Right lobe of liver (tissue), 6 donors: ENCODE data around the gene DENND4C. TPM values are rescaled to one million over a fixed set of nuclear protein-coding genes. Genes with fewer than 3 reads are reported as not detected.
A peak's percentile ranks its signal among the peaks of the same experiment; 100 is the strongest.

ENCODE experiments used
- ATAC-seq, 4 donors: fragments of 200-7000 bp; cut with Tn5 transposase; one replicate each; pipeline ENCODE4 v1.9.1; 2020; ENCODE audit warnings: mild to moderate bottlenecking in 4 of 4, moderate library complexity in 4 of 4
- DNase-seq, 3 donors: peaks; one replicate each; pipeline ENCODE4 v3.0.0-alpha.2; 2020
- H3K27ac ChIP-seq, 3 donors: fragments of 200-600 bp; one replicate each; pipeline ENCODE4 v1.8.0; 2022
- H3K27me3 ChIP-seq, 2 donors: fragments of 200-600 bp; one replicate each; pipeline ENCODE4 v1.8.0; 2022
- H3K36me3 ChIP-seq, 4 donors: fragments of 200-600 bp; sonication (generic) in 1 of 4; one replicate each; pipeline versions ENCODE4 v1.5.1 to v1.8.0; 2017 to 2022; ENCODE audit warnings: control low read depth in 1 of 4
- H3K4me1 ChIP-seq, 4 donors: fragments of 200-600 bp; sonication (generic) in 1 of 4; one replicate each; pipeline versions ENCODE4 v1.5.1 to v1.8.0; 2017 to 2022; ENCODE audit warnings: control low read depth in 1 of 4
- H3K4me3 ChIP-seq, 3 donors: fragments of 200-600 bp; one replicate each; pipeline ENCODE4 v1.8.0; 2022
- H3K9me3 ChIP-seq, 4 donors: fragments of 200-600 bp; sonication (generic) in 1 of 4; one replicate each; pipeline versions ENCODE4 v1.5.1 to v1.8.0; 2017 to 2022; ENCODE audit warnings: control low read depth in 1 of 4
- CTCF ChIP-seq, 4 donors: fragments of 200-600 bp in 3 of 4; fragments of 450-650 bp in 1 of 4; IDR thresholded peaks; one replicate each; pipeline versions ENCODE4 v1.5.1 to v1.8.0; 2016 to 2022; ENCODE audit warnings: antibody characterized with exemption in 4 of 4, mild to moderate bottlenecking in 2 of 4
- POLR2A ChIP-seq: fragments of 450-650 bp; IDR thresholded peaks from one replicate; pipeline ENCODE4 v1.6.1; 2017; ENCODE audit warnings: antibody characterized with exemption, mild to moderate bottlenecking
- WGBS: methylation state at CpG from one replicate; pipeline ENCODE4 v1.1.6; 2018; ENCODE audit warnings: low coverage, low lambda C conversion rate; ENCODE audit not compliant: insufficient coverage; ENCODE audit errors: missing lambda C conversion rate; 5-methylcytosine and 5-hydroxymethylcytosine counted together
- intact Hi-C, 2 donors: fragments of 100-400 bp; cut with DNase I; formaldehyde crosslinking; loops; one replicate each; pipeline versions ENCODE4 v1.11.2 to v1.14.1; 2022
- total RNA-seq, 6 experiments: library from RNA; depleted of rRNA in 2 of 6; stranded (reverse); fragments of >200 nt in 2 of 6; fragmentation: NEBNext Ultra II Directional in 3 of 6; extraction: Animal tissue kit (Norgen Biotek cat#: 25700) in 3 of 6; gene quantifications; one replicate each; pipeline versions ENCODE4 v1.1.0 to v1.2.4, GENCODE V29; 2016 to 2023
- donor health status: DM: no; HTN: yes; CAD: no.
- donor health status: DM: no; HTN: no; CAD: no.
- donor health status: DM: no; HTN: no; CAD: no.
- donor health status: DM: no; HTN: yes; CAD: no.
- donor health status: DM: no; HTN: yes; CAD: no.

DENND4C gene
- total RNA-seq, 6 experiments from 2014 or later = 18.3 to 35.1 (median 21.9) TPM

- H3K4me3 ChIP-seq = peak overlapping the region in 1 of 3 donors; percentile 0
- H3K4me1 ChIP-seq = peaks cover 0 to 17% (median 7%) of the 10 kb centered on the region in 4 donors
Observed at GRCh38 chr9:19376931-19377330, 146.4 kb downstream of the DENND4C start.

DNA sequence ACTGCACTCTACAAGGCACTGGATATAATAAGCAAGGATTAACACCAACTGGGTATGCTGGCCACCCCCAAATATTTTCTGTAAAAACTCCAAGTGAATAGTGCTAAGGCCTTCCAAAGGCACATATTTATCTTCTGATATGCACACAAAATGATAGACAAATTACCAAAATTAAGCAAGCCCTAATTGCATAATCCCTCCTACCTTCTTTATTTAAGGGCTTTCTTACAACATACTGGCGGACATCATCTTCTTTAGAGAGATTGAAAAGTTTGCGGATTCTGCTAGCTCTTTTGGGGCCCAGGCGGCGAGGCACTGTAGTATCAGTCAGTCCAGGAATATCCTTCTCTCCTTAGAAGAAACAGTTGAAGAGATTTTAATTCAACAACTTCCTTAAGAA, 147.7 kb downstream of the DENND4C start:
- TF ChIP-seq POLR2A (no peak), CTCF (IDR thresholded peaks at IDR 0.05) (no peak)
- ATAC-seq (no peak), DNase-seq (no peak)
- peak overlapping the region in 1 of 3 donors; percentile 65 for H3K4me3 ChIP-seq
- 42% methylated on average over 4 of the region's 4 CpGs for WGBS
- intact Hi-C loops = no loop called here
- peaks cover 4 to 55% (median 33%) of the 10 kb centered on the region in 4 donors for H3K36me3 ChIP-seq
- no peaks in the 10 kb centered on the region for H3K9me3 ChIP-seq
- H3K27me3 ChIP-seq = no peaks in the 10 kb centered on the region
- peaks cover 0 to 17% (median 7%) of the 10 kb centered on the region in 4 donors for H3K4me1 ChIP-seq
- peak overlapping the region in 1 of 3 donors; percentile 88 for H3K27ac ChIP-seq

More at GRCh38 chr9:19376931-19377330, 146.4 kb downstream of the DENND4C start:
- no peak for TF ChIP-seq CTCF (IDR thresholded peaks at IDR 0.05)
- TF ChIP-seq POLR2A = no peak
- intact Hi-C loops = no loop called here
- Histone ChIP-seq H3K27ac (no peak overlapping the region), H3K27me3 (no peaks in the 10 kb centered on the region), H3K36me3 (peaks cover 4 to 55% (median 33%) of the 10 kb centered on the region in 4 donors), H3K9me3 (no peaks in the 10 kb centered on the region)
- WGBS = 49% methylated on average over 2 of the region's 2 CpGs
- DNase-seq (no peak), ATAC-seq (no peak)

DNA sequence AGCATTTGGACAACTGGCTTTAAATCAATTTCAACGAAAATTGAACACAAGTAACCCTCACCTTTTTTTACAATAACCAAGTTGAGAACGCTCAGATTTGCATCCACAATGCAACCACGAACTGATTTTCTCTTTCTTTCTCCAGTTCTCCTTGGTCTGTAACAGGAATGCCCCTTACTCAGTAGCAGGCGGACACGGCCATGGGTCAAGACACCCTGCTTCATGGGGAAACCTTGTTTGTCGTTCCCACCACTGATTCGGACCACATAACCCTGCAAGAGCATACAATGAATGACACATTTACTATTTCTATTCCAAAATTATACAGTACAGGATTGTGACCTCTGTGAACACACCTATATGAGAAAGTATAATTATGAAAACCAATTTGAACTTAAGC, 148.2 kb downstream of the DENND4C start:
- ATAC-seq (no peak), DNase-seq (no peak)
- H3K27ac ChIP-seq = peak overlapping the region in 2 of 3 donors; percentile 84 to 88
- peaks cover 0 to 17% (median 7%) of the 10 kb centered on the region in 4 donors for H3K4me1 ChIP-seq
- peak overlapping the region; percentile 49 to 80 (median 65) for H3K4me3 ChIP-seq
- H3K27me3 ChIP-seq = no peaks in the 10 kb centered on the region
- intact Hi-C loops = no loop called here
- H3K9me3 ChIP-seq = no peaks in the 10 kb centered on the region
- H3K36me3 ChIP-seq = peaks cover 4 to 52% (median 33%) of the 10 kb centered on the region in 4 donors
- 38% methylated on average over 7 of the region's 7 CpGs for WGBS
- no peak for TF ChIP-seq POLR2A
- TF ChIP-seq CTCF (IDR thresholded peaks at IDR 0.05) = no peak

- no peak for DNase-seq
- ATAC-seq = no peak
- 7% methylated on average over 12 of the region's 12 CpGs for WGBS
- H3K27me3 ChIP-seq = no peaks in the 10 kb centered on the region
- intact Hi-C loops = no loop called here
- no peaks in the 10 kb centered on the region for H3K9me3 ChIP-seq
- TF ChIP-seq POLR2A = no peak
- TF ChIP-seq CTCF (IDR thresholded peaks at IDR 0.05) = no peak
- H3K4me3 ChIP-seq = peak overlapping the region; percentile 49 to 80 (median 65)
- H3K36me3 ChIP-seq = peaks cover 3 to 46% (median 32%) of the 10 kb centered on the region in 4 donors
- peaks cover 0 to 17% (median 7%) of the 10 kb centered on the region in 4 donors for H3K4me1 ChIP-seq
- peak overlapping the region; percentile 84 to 88 (median 87) for H3K27ac ChIP-seq
Observed at GRCh38 chr9:19379283-19379682, 148.8 kb downstream of the DENND4C start.
